HG03095 (cell line): ENCODE measurements around the gene TMEM238.
"Not testable (repeated sequence)": the region's sequence is repeated elsewhere in the genome, so short reads cannot be mapped to it uniquely, and the experiment has no call there.

Experiments used
- ATAC-seq: cut with Tn5 transposase; IDR thresholded peaks from one replicate; pipeline ENCODE4 v1.9.1; 2021; ENCODE audit warnings: moderate library complexity; ENCODE audit not compliant: unreplicated experiment

TMEM238 gene

GRCh38 chr19:55341595-55342531 lies 42.2 kb downstream of the TMEM238 start:
- no peak for ATAC-seq

GRCh38 chr19:55341171-55341588 lies 42.9 kb downstream of the TMEM238 start:
- no peak for ATAC-seq

GRCh38 chr19:55340784-55341147 lies 43.3 kb downstream of the TMEM238 start:
- ATAC-seq = no peak

- no peak for ATAC-seq
Observed at GRCh38 chr19:55339889-55340783, 44.0 kb downstream of the TMEM238 start.

GRCh38 chr19:55339105-55339888 lies 44.8 kb downstream of the TMEM238 start, which contains the start of gene KMT5C:
Gene KMT5C (plus strand): TSS chr19:55339876. CDS start chr19:55341937, 2,061 bp downstream.
- ATAC-seq = peak; percentile 74

- ATAC-seq = no peak
Observed at GRCh38 chr19:55336101-55336500, 48.0 kb downstream of the TMEM238 start.

- ATAC-seq = no peak
Observed at GRCh38 chr19:55333870-55334269, 50.2 kb downstream of the TMEM238 start.

- ATAC-seq = not testable (repeated sequence)
Observed at GRCh38 chr19:55329791-55330190, 54.3 kb downstream of the TMEM238 start.
